ENCODE measurements around the gene ADAMTS17.

Gene ADAMTS17

GRCh38 chr15:100201376-100202280 is 140.1 kb downstream of the ADAMTS17 start:
- no peak for DNase-seq (ENCODE audit: low spot score)

GRCh38 chr15:100200287-100200880 is 141.4 kb downstream of the ADAMTS17 start:
- DNase-seq (ENCODE audit: low spot score) = no peak

GRCh38 chr15:100199711-100200286 is 142.0 kb downstream of the ADAMTS17 start:
- DNase-seq (ENCODE audit: low spot score) = no peak

GRCh38 chr15:100198442-100198841 is 143.3 kb downstream of the ADAMTS17 start:
- DNase-seq (ENCODE audit: low spot score) = no peak

- DNase-seq (ENCODE audit: low spot score) = no peak
These were observed 145.3 kb downstream of the ADAMTS17 start for GRCh38 chr15:100196326-100197058.

GRCh38 chr15:100194996-100195395 is 146.8 kb downstream of the ADAMTS17 start:
- DNase-seq (ENCODE audit: low spot score) = no peak

- DNase-seq (ENCODE audit: low spot score) = no peak
These were observed 148.4 kb downstream of the ADAMTS17 start for GRCh38 chr15:100193277-100193860.

GRCh38 chr15:100192097-100193080 is 149.4 kb downstream of the ADAMTS17 start:
- DNase-seq (ENCODE audit: low spot score) = no peak

- no peak for DNase-seq (ENCODE audit: low spot score)
These were observed 150.6 kb downstream of the ADAMTS17 start for GRCh38 chr15:100191161-100191560.

- DNase-seq (ENCODE audit: low spot score) = no peak
These were observed 151.1 kb downstream of the ADAMTS17 start for GRCh38 chr15:100190675-100191074.

GRCh38 chr15:100189849-100190248 is 151.9 kb downstream of the ADAMTS17 start:
- no peak for DNase-seq (ENCODE audit: low spot score)

GRCh38 chr15:100189319-100189718 is 152.5 kb downstream of the ADAMTS17 start:
- DNase-seq (ENCODE audit: low spot score) = no peak

- no peak for DNase-seq (ENCODE audit: low spot score)
These were observed 154.1 kb downstream of the ADAMTS17 start for GRCh38 chr15:100187677-100188076.

GRCh38 chr15:100186960-100187359 is 154.8 kb downstream of the ADAMTS17 start:
- DNase-seq (ENCODE audit: low spot score) = no peak

- DNase-seq (ENCODE audit: low spot score) = no peak
These were observed 155.4 kb downstream of the ADAMTS17 start for GRCh38 chr15:100186366-100186765.

GRCh38 chr15:100183921-100184495 is 157.8 kb downstream of the ADAMTS17 start:
- DNase-seq (ENCODE audit: low spot score) = no peak

GRCh38 chr15:100180921-100181320 is 160.9 kb downstream of the ADAMTS17 start:
- DNase-seq (ENCODE audit: low spot score) = no peak

- no peak for DNase-seq (ENCODE audit: low spot score)
These were observed 166.2 kb downstream of the ADAMTS17 start for GRCh38 chr15:100175406-100176114.

GRCh38 chr15:100174904-100175275 is 166.9 kb downstream of the ADAMTS17 start:
- DNase-seq (ENCODE audit: low spot score) = no peak

Measured in AG08396 (cell line).